Breast epithelium (tissue), 4 donors: ENCODE data around the gene RAD50. TPM values are rescaled to one million over a fixed set of nuclear protein-coding genes. Genes with fewer than 3 reads are reported as not detected.

Source experiments
- DNase-seq, 2 donors: peaks; one replicate each; pipeline ENCODE4 v3.0.0-alpha.2; 2019; ENCODE audit warnings: low spot score in 2 of 2
- H3K27ac ChIP-seq, 2 donors: fragments of 200-600 bp; sonication (generic) in 1 of 2; one replicate each; pipeline ENCODE4 v1.5.1; 2016 to 2019; ENCODE audit warnings: mild to moderate bottlenecking in 1 of 2
- H3K27me3 ChIP-seq, 2 donors: fragments of 200-600 bp; sonication (generic) in 1 of 2; one replicate each; pipeline versions ENCODE4 v1.5.1 to v1.6.0; 2017 to 2019; ENCODE audit warnings: control low read depth in 1 of 2, mild to moderate bottlenecking in 1 of 2
- H3K36me3 ChIP-seq: fragments of 200-600 bp; one replicate; pipeline ENCODE4 v1.5.1; 2019
- H3K4me1 ChIP-seq, 2 donors: fragments of 200-600 bp; sonication (generic); one replicate each; pipeline ENCODE4 v1.5.1; 2016 to 2019; ENCODE audit warnings: control low read depth in 1 of 2
- H3K4me3 ChIP-seq, 3 donors: fragments of 200-600 bp; sonication (generic); 1 replicate in 2 of 3; 2 replicates in 1 of 3; pipeline ENCODE4 v1.5.1; 2016 to 2019; ENCODE audit warnings: mild to moderate bottlenecking in 3 of 3, moderate library complexity in 2 of 3
- H3K9me3 ChIP-seq, 2 donors: fragments of 200-600 bp; sonication (generic) in 1 of 2; one replicate each; pipeline ENCODE4 v1.5.1; 2016 to 2019; ENCODE audit warnings: control low read depth in 1 of 2
- POLR2A ChIP-seq: fragments of 450-650 bp; IDR thresholded peaks from one replicate; pipeline ENCODE4 v1.6.1; 2016; ENCODE audit warnings: antibody characterized with exemption, mild to moderate bottlenecking, moderate library complexity
- POLR2AphosphoS5 ChIP-seq, 3 donors: sonication (generic); formaldehyde crosslinking; IDR thresholded peaks; one replicate each; pipeline ENCODE4 v1.6.1; 2017; ENCODE audit warnings: antibody characterized with exemption in 3 of 3
- intact Hi-C: fragments of 100-400 bp; cut with DNase I; formaldehyde crosslinking; loops from one replicate; pipeline ENCODE4 v1.15.1; 2023; ENCODE audit warnings: low total_unique reads
- total RNA-seq, 3 donors: library from RNA; depleted of rRNA; stranded (reverse); fragments of >200 nt; gene quantifications; one replicate each; pipeline ENCODE4 v1.1.0, GENCODE V29; 2016
- TF ChIP-seq, protein P1 (sequence below), 3 donors: fragments of 450-650 bp; IDR thresholded peaks; one replicate each; pipeline ENCODE4 v1.5.1; 2016 to 2017; ENCODE audit warnings: antibody characterized with exemption in 3 of 3, mild to moderate bottlenecking in 3 of 3, moderate library complexity in 3 of 3

RAD50 gene
- total RNA-seq, 3 donors from 2014 or later: 44.2 to 47.4 (median 44.6) TPM

DNA sequence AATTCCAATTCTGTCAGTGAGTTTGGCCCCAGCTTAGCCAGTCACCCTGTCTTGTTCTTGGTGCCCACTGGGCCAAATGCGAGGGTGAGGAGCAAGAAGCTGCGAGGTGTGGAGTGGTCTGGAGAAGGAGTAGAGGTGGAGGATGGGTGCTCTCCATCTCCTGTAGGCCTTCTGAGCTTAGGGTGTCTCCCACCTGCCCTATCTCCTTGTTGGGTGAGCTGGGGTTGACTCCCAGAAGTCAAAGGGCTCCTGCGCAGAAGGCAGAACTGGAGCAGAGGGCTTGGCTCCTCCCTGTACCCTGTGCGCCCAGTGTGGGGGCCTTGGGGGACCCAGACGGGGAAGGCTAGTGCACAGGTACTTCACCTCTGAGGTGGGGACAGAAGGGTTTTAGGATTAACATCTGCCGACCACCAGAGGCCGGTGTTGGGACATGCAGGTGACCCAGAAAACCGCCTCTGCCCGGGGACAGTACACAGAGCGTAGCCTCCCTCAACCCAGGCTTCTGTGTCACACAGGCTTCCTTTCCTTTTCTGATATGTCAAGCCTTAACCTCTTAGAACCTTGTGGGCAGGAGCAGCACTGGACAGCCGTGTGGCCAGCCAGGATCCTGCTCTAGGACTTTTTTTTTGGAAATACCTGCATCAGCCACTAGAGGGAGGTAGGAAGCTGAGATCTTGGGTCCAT, 30.3 kb upstream of the RAD50 start:
- no peaks in the 10 kb centered on the region for H3K27me3 ChIP-seq
- H3K27ac ChIP-seq: no peak overlapping the region
- peaks cover 3% of the 10 kb centered on the region for H3K36me3 ChIP-seq
- H3K4me1 ChIP-seq: no peaks in the 10 kb centered on the region
- no peak for DNase-seq
- peaks cover 0 to 3% of the 10 kb centered on the region in 2 donors for H3K9me3 ChIP-seq
- intact Hi-C loops: no loop called here
- TF ChIP-seq, protein P1, sequence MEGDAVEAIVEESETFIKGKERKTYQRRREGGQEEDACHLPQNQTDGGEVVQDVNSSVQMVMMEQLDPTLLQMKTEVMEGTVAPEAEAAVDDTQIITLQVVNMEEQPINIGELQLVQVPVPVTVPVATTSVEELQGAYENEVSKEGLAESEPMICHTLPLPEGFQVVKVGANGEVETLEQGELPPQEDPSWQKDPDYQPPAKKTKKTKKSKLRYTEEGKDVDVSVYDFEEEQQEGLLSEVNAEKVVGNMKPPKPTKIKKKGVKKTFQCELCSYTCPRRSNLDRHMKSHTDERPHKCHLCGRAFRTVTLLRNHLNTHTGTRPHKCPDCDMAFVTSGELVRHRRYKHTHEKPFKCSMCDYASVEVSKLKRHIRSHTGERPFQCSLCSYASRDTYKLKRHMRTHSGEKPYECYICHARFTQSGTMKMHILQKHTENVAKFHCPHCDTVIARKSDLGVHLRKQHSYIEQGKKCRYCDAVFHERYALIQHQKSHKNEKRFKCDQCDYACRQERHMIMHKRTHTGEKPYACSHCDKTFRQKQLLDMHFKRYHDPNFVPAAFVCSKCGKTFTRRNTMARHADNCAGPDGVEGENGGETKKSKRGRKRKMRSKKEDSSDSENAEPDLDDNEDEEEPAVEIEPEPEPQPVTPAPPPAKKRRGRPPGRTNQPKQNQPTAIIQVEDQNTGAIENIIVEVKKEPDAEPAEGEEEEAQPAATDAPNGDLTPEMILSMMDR (IDR thresholded peaks at IDR 0.05): peak; percentile 78 to 80 (median 80)
- TF ChIP-seq POLR2A: no peak
- peak overlapping the region in 1 of 3 donors; percentile 36 for H3K4me3 ChIP-seq

DNA sequence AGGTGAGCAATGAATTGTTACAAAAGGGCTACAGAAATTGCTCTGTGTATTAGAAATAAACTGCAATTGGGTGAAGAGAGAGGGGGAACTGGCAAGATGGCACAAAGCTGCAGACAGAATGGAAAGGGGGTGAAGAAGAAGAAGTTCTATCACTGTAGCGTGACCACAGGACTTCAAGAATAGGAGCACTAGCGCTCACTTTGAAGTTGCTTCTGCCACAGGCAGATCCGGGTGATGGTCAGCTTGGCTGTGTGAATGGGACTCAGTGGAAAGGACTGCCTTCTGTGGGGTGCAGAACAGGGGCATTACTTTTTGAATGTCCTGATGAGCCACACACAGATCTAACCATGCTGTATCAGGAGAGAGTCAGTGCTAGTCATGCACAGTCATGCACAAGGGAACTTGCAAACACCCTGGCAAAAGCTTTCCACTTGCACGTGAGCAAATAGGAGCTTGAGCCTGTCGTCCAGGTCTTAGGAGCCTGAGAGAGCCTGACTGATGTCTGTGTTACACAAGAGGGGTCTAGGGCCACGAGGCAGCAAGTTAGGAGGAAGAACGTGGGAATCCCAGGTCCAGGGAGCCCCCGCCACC, 29.7 kb upstream of the RAD50 start:
- intact Hi-C loops: no loop called here
- TF ChIP-seq, protein P1 (IDR thresholded peaks at IDR 0.05): no peak
- no peak for TF ChIP-seq POLR2A
- TF ChIP-seq POLR2AphosphoS5 (IDR thresholded peaks at IDR 0.05): no peak
- no peak for DNase-seq

DNA sequence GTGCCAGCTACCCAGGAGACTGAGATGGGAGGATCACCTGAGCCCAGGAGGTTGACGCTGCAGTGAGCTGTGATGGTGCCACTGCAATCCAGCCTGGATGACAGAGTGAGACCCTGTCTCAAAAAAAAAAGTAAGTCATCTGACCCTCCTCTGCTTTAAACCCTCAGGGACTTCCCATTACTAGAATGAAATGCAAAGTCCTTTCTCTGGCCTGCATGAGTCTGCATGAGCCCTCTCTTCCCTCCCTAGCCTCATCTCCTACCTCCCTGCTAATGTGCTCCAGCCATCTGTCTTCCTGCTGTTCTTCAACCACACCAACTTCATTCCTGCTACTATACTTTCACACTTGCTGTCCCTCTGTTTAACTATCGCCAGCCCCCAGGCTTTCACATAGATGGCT, 28.8 kb upstream of the RAD50 start:
- no peaks in the 10 kb centered on the region for H3K4me1 ChIP-seq
- H3K27me3 ChIP-seq: no peaks in the 10 kb centered on the region
- H3K36me3 ChIP-seq: no peaks in the 10 kb centered on the region
- H3K27ac ChIP-seq: no peak overlapping the region
- H3K9me3 ChIP-seq: no peaks in the 10 kb centered on the region
- TF ChIP-seq POLR2A: no peak
- TF ChIP-seq, protein P1 (IDR thresholded peaks at IDR 0.05): no peak
- TF ChIP-seq POLR2AphosphoS5 (IDR thresholded peaks at IDR 0.05): no peak
- no peak for DNase-seq
- intact Hi-C loops: no loop called here
- H3K4me3 ChIP-seq: no peak overlapping the region

More for the DNA sequence above, 29.7 kb upstream of the RAD50 start:
- Histone ChIP-seq H3K36me3 (no peaks in the 10 kb centered on the region), H3K4me1 (no peaks in the 10 kb centered on the region), H3K27me3 (no peaks in the 10 kb centered on the region), H3K9me3 (no peaks in the 10 kb centered on the region), H3K4me3 (no peak overlapping the region), H3K27ac (no peak overlapping the region)

DNA sequence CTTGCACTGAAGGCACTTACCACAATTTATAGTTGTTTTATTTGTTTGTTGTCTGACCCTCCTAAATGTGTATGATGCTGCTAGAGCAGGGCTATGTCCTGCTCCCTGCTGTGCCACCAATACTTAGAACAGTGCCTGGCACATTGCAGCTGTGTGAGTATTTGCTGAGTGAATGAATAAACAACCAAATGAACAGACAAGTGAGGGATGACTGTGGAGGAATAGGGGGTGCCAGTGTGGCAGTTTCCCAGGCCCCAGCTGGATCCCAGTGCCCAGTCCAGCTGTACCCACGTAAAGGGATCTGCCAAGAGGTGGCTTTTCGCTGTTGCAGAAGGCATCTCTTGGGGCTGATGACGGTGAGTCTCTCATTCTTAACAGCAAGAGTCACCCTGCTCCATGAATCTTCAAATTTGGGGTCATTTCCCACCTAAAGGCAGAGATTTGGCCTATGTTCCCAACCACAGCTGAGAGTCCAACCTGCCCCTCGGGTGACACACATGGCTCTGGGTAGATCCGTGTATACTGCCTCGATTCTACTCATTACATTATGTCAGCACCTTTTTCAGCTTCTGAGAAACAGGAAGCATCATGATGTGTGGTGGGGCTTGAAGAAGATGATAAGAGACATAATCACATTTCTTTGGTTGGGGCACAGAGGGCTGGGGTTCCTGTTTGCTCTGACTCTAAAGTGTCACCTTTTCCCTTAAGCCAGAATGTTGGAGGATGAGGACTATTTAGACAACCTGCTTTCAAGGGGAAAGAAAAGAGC, 27.7 kb upstream of the RAD50 start:
- no peak for DNase-seq
- no peaks in the 10 kb centered on the region for H3K27me3 ChIP-seq
- no peak overlapping the region for H3K27ac ChIP-seq
- no peaks in the 10 kb centered on the region for H3K9me3 ChIP-seq
- intact Hi-C loops: no loop called here
- H3K4me1 ChIP-seq: no peaks in the 10 kb centered on the region
- TF ChIP-seq POLR2A (no peak), POLR2AphosphoS5 (IDR thresholded peaks at IDR 0.05) (no peak)
- TF ChIP-seq, protein P1 (IDR thresholded peaks at IDR 0.05): no peak
- no peaks in the 10 kb centered on the region for H3K36me3 ChIP-seq
- no peak overlapping the region for H3K4me3 ChIP-seq

DNA sequence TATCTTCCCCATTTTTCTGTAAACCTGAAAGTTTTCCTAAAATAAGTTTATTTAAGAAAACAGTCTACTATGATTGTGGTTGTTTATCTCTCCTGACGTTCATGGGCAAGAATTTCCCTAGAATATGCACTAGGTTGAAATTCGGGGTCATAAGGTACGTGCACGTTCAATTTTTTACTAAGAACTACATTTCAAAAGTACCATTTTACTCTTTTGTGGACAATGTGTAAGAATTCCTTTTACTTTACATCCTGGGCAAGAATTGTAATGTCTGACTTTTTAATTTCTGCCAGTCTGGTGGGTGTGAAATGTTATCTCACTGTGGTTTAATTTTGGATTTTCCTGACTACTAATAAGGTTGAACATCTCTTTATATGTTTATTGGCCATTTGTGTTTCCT, 25.8 kb upstream of the RAD50 start:
- no peak overlapping the region for H3K27ac ChIP-seq
- no peak for TF ChIP-seq POLR2AphosphoS5 (IDR thresholded peaks at IDR 0.05)
- TF ChIP-seq, protein P1 (IDR thresholded peaks at IDR 0.05): no peak
- no peak for TF ChIP-seq POLR2A
- intact Hi-C loops: no loop called here
- DNase-seq: no peak
- H3K4me3 ChIP-seq: no peak overlapping the region
- H3K9me3 ChIP-seq: no peaks in the 10 kb centered on the region
- H3K36me3 ChIP-seq: no peaks in the 10 kb centered on the region
- H3K27me3 ChIP-seq: no peaks in the 10 kb centered on the region
- H3K4me1 ChIP-seq: no peaks in the 10 kb centered on the region
